HUES48 (cell line): ENCODE data around the gene HOPX.
"Not testable (repeated sequence)": the region's sequence is repeated elsewhere in the genome, so short reads cannot be mapped to it uniquely, and the experiment has no call there.

Experiments
- H3K27ac ChIP-seq: one replicate; pipeline ENCODE4 v1.7.0; 2013; ENCODE audit warnings: low read depth, low read length, inconsistent platforms
- H3K27me3 ChIP-seq: 2 replicates; pipeline ENCODE4 v1.6.1; 2013; ENCODE audit warnings: mild to moderate bottlenecking, low read length; ENCODE audit not compliant: control insufficient read depth, insufficient read depth
- H3K36me3 ChIP-seq: 2 replicates; pipeline ENCODE4 v1.6.1; 2013; ENCODE audit warnings: low read length; ENCODE audit not compliant: control insufficient read depth, insufficient read depth
- H3K4me1 ChIP-seq: 2 replicates; pipeline ENCODE4 v1.6.1; 2013; ENCODE audit warnings: mild to moderate bottlenecking, low read length; ENCODE audit not compliant: control insufficient read depth, insufficient read depth
- H3K4me3 ChIP-seq: 2 replicates; pipeline ENCODE4 v1.5.1; 2013; ENCODE audit warnings: mild to moderate bottlenecking, low read depth, low read length
- H3K9ac ChIP-seq: 2 replicates; pipeline ENCODE4 v1.6.1; 2013; ENCODE audit warnings: mild to moderate bottlenecking, low read depth, low read length, moderate library complexity
- H3K9me3 ChIP-seq: 2 replicates; pipeline ENCODE4 v1.6.1; 2013; ENCODE audit warnings: low read length; ENCODE audit not compliant: control insufficient read depth, insufficient read depth

HOPX gene

DNA sequence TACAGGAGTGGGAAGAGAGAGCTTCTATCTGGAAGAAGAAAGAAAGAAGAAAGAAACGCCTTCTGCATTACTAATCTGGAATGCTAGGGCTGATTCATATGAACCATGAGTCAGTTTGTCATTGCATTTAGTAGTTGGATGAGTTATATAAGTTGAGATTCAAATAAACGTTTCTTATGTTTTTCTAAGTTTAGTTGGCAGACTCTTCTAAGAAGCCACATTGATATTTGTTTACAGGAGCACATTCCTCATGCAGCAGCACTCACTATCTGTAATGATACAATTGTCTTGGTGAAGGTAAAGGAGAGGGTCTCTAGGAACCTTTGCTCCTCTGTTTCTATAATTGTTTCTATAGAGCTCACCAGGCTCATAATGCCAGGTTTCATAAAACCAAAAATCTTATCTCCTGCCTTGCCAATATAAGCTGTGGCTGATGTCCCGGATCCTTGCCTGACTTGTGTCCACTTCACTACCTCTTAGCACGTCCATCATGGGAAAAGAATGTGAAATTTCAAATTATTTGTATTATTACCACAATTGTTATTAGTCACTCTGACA, 39.5 kb downstream of the HOPX start:
- H3K9ac ChIP-seq = no peak overlapping the region
- no peak overlapping the region for H3K27ac ChIP-seq
- H3K4me1 ChIP-seq = 0 out of 2 replicates have a peak, but pooled peaks cover 4% of the 10 kb centered on the region
- H3K36me3 ChIP-seq = no peaks in the 10 kb centered on the region
- no peak overlapping the region for H3K4me3 ChIP-seq
- no peaks in the 10 kb centered on the region for H3K9me3 ChIP-seq
- no peaks in the 10 kb centered on the region for H3K27me3 ChIP-seq

DNA sequence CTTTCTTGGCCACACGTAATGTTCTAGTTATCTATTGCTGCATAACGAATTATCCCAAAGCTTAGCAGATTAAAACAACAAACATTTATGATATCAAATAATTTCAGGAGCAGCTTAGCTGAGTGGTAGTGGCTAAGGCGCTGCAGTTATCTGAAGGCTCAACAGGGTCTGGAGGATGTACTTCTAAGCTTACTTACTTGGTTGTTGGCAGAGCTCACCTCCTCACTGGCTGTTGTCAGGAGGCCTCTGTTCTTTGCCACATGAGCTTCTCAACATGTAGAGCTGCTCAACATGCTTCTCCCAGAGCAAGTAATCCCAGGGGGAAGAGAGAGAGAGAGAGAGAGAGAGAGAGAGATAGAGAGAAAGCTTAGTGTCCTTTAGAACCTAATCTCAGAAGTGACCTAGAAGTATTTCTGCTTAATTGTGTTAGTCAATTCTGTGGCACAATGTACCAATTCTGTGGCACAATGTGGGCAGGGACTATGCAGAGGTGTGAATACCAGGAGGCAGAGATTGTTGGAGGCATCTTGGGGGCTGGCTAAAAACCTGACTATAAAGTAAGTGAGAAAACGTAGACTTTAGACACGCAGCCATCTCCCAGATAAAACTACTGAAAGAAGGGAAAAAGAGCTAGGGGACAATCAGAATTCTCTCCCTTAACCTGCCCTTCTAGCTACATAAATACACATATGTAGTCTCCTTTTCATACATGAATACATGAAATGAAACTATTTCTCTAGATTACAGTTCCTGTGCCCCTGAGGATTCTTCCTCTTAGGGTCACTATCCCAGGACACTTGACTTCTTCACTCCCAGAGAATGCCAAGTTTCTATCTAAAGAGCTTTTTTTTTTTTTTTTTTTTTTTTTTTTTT, 40.2 kb downstream of the HOPX start:
- Histone ChIP-seq H3K4me1 (0 out of 2 replicates have a peak, but pooled peaks cover 4% of the 10 kb centered on the region), H3K36me3 (no peaks in the 10 kb centered on the region), H3K9ac (no peak overlapping the region), H3K27ac (no peak overlapping the region), H3K4me3 (no peak overlapping the region), H3K9me3 (no peaks in the 10 kb centered on the region), H3K27me3 (no peaks in the 10 kb centered on the region)

DNA sequence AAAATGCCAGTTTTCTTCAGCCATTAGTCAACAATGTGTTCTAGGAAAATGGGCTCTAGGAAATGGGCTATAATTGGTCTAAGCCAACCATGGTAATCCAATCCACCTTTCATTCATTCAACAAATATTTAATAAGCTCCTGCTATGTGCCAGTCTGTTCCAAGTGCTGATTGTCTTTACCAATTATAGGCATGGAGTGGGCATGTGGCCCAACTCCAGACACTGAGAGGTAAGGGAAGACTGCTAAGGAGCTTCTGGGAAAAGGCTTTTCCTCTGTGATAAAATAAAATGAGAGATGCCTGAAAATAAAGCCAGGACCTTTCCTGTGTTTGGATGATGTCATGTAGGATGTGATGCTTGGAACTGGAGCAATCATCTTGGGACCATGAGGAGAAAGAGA, 43.3 kb downstream of the HOPX start:
- H3K36me3 ChIP-seq = no peaks in the 10 kb centered on the region

DNA sequence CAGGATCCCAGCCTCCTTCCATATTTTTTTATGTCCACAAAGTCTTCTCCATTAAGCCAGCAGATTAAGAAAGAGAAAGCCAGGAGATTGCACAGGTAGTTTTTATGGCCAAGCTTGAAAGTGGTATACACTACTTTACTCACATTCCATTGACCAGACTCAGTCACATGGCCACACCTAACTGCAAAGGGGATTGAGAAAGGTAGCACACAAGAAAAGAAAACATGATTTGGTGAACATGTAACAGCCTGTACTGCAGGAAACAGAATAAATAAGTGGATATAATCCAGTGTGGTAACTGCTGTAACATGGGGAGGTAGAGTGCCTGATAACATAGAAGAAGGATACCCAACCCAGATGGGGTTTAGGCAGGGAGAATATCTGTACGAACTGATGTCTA, 43.9 kb downstream of the HOPX start:
- no peaks in the 10 kb centered on the region for H3K27me3 ChIP-seq
- no peak overlapping the region for H3K4me3 ChIP-seq
- no peak overlapping the region for H3K27ac ChIP-seq
- H3K36me3 ChIP-seq = no peaks in the 10 kb centered on the region
- no peaks in the 10 kb centered on the region for H3K9me3 ChIP-seq
- H3K4me1 ChIP-seq = no peaks in the 10 kb centered on the region
- H3K9ac ChIP-seq = no peak overlapping the region

More for the DNA sequence above, 43.3 kb downstream of the HOPX start:
- H3K9ac ChIP-seq = no peak overlapping the region
- no peak overlapping the region for H3K27ac ChIP-seq
- H3K4me1 ChIP-seq = no peaks in the 10 kb centered on the region
- H3K4me3 ChIP-seq = no peak overlapping the region
- no peaks in the 10 kb centered on the region for H3K27me3 ChIP-seq
- no peaks in the 10 kb centered on the region for H3K9me3 ChIP-seq

DNA sequence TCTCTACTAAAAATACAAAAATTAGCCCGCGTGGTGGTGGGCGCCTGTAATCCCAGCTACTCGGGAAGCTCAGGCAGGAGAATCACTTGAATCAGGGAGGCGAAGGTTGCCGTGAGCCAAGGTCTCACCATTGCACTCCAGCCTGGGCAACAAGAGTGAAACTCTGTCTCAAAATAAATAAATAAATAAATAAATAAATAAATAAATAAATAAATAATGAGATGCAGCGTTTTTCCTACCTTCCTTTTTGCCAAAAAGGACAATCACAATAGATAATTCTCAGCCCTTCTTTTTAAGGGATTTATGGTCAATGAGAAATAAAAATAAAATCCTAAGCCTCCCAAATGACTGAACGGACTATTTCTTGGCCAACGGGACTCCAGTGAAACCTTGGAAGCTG, 46.1 kb downstream of the HOPX start:
- not testable (repeated sequence) for H3K9ac ChIP-seq, H3K27ac ChIP-seq, H3K9me3 ChIP-seq, H3K4me3 ChIP-seq, H3K36me3 ChIP-seq, H3K4me1 ChIP-seq, H3K27me3 ChIP-seq

DNA sequence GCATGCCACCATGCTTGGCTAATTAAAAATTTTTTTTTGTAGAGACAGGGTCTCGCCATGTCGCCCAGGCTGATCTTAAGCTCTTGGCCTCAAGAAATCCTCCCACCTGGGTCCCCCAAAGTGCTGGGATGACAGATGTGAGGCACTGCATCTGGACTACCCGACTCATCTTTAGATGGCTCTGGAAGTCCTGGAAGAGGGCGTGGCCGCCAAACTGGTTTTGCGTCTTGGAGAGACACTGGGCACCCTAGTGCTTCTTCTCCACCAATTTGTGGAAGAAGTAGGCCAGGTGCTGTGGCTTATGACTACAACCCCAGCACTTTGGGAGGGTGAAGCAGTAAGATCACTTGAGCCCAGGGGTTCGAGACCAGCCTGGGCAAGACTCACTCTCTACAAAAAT, 47.6 kb downstream of the HOPX start:
- no peaks in the 10 kb centered on the region for H3K27me3 ChIP-seq
- H3K36me3 ChIP-seq = no peaks in the 10 kb centered on the region
- H3K4me3 ChIP-seq = no peak overlapping the region
- H3K27ac ChIP-seq = no peak overlapping the region
- no peaks in the 10 kb centered on the region for H3K9me3 ChIP-seq
- H3K4me1 ChIP-seq = no peaks in the 10 kb centered on the region
- no peak overlapping the region for H3K9ac ChIP-seq

DNA sequence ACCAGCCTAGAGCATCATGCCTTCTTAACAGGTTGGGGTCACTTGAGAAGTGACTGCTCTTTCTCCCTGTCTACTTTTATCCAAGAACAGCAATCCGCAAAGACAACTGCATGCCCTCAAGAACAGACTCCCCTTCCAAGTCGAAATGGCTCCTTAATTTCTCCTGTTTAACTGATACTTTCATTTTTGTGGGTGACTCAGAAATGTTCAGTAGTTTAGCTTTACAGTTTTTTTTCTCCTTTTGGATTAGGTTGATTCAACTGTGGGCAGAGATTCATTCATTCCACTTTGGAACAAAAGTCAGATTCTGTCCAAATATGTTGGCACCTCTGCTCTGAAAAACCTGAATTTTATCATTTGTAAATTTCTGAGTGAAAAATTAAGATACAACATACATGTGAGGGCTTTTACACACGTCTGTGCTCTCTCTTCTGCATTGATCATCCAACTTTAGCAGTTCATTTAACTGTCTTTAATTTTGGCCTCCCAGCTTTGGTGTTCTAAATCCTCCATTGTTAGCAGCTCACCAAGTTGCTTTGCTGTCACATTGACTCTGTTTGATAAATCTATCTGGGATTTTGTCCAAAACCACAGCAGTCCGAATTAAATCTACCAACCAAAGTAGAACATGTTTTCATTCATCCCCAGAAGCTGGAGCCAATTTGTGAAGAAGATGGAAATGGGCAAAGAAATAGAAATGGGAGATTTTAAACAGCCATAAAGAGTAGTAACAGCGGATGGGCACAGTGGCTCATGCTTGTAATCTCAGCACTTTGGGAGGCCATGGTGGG, 50.0 kb downstream of the HOPX start:
- peaks cover 7% of the 10 kb centered on the region for H3K9me3 ChIP-seq
- no peaks in the 10 kb centered on the region for H3K27me3 ChIP-seq
- no peak overlapping the region for H3K9ac ChIP-seq
- no peaks in the 10 kb centered on the region for H3K4me1 ChIP-seq
- H3K27ac ChIP-seq = no peak overlapping the region
- H3K4me3 ChIP-seq = no peak overlapping the region
- no peaks in the 10 kb centered on the region for H3K36me3 ChIP-seq

DNA sequence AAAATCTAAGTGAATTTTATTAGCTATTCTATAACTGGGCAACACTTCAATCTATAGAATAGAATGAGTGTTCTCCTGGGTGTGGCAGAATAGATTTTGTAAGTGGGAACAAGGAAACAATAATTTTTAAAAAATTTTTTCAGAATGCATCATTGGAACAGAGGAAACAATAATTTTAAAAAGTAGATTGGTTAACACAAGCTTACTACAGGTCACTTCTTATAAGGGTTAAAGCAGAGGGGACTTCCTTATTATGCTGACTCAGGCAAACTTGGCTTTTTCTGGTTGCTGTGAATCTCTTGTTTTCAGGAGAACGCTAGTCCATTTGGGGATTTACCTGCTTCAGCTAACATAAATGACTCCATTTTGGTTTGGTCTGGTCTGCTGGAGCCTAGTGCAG, 52.5 kb downstream of the HOPX start:
- no peak overlapping the region for H3K27ac ChIP-seq
- peaks cover 11% of the 10 kb centered on the region for H3K9me3 ChIP-seq
- no peak overlapping the region for H3K9ac ChIP-seq
- no peaks in the 10 kb centered on the region for H3K27me3 ChIP-seq
- no peaks in the 10 kb centered on the region for H3K4me1 ChIP-seq
- no peak overlapping the region for H3K4me3 ChIP-seq
- no peaks in the 10 kb centered on the region for H3K36me3 ChIP-seq

DNA sequence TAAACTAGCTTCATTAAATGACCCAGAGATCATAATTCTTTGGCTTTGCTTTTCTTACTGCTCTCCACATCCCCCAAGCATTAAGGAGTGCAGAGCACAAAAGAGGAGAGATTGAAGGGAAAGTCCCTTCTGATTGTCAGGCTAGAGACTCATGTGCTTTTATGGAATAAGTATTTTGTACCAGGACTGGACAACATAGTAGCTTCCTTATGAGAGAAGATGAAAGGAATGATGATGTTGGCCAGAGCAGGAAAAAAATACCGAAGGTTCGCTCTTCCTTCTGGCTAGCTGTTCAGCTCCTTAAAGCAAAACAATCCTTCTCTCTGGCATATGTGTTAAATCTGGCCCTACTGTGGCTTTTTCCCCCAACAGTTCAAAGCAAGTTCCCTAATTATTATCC, 53.1 kb downstream of the HOPX start:
- Histone ChIP-seq H3K9ac (no peak overlapping the region), H3K36me3 (no peaks in the 10 kb centered on the region), H3K9me3 (peaks cover 11% of the 10 kb centered on the region), H3K27ac (no peak overlapping the region), H3K4me3 (no peak overlapping the region), H3K27me3 (no peaks in the 10 kb centered on the region), H3K4me1 (no peaks in the 10 kb centered on the region)

DNA sequence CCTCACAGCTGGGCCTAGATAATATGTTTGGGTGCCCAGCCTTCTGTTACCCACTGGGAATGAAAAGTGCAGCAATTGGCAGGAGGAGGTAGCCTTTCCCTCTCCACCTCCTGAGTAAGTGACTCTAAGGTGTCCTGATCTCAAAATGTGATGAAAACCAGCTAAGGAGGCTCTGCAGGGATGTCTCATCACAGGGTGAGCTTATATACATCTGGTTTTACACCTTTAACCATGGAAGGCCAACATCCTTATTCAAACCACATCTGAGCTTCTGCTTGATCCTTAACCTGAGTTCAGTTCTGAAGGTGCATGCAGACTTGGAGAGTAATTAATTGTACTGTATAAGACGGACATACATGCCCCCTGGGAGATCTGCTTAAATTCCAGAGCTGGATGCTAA, 53.7 kb downstream of the HOPX start:
- no peak overlapping the region for H3K4me3 ChIP-seq
- no peak overlapping the region for H3K27ac ChIP-seq
- no peaks in the 10 kb centered on the region for H3K36me3 ChIP-seq
- H3K9ac ChIP-seq = no peak overlapping the region
- H3K9me3 ChIP-seq = peaks cover 11% of the 10 kb centered on the region
- H3K4me1 ChIP-seq = no peaks in the 10 kb centered on the region
- H3K27me3 ChIP-seq = no peaks in the 10 kb centered on the region

DNA sequence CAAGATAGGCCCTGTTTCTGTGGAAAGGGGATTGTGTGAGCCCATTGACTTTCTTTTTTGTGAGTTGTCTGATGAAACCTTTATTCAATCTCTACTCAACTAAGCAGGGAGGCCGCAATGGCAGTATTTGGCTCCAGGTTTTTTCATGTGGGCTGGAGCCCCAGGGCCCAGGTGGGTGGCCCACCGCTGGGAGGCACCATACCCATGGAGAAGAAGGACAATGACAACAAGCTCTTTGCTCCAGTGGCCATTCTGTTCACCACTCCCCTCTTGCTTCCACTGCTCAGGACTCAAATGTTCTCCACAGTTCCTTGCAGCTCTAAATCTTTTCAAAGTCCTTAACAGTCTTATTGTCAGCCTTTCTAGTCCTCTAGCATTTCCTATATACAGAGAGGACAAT, 54.1 kb downstream of the HOPX start:
- H3K27ac ChIP-seq = no peak overlapping the region
- H3K27me3 ChIP-seq = no peaks in the 10 kb centered on the region
- no peaks in the 10 kb centered on the region for H3K36me3 ChIP-seq
- H3K4me1 ChIP-seq = no peaks in the 10 kb centered on the region
- H3K9ac ChIP-seq = no peak overlapping the region
- H3K9me3 ChIP-seq = peaks cover 11% of the 10 kb centered on the region
- no peak overlapping the region for H3K4me3 ChIP-seq
